LHCN-M2 (cell line): ENCODE results near the gene PAMR1. TPM values are rescaled to one million over a fixed set of nuclear protein-coding genes. Genes with fewer than 3 reads are reported as not detected.
A peak's percentile ranks its signal among the peaks of the same experiment; 100 is the strongest.

ENCODE experiments used
- DNase-seq: peaks from one replicate; pipeline ENCODE4 v3.0.0-alpha.2; 2012; ENCODE audit warnings: low read depth
- total RNA-seq: library from RNA; depleted of rRNA; stranded (reverse); fragments of >200 nt; gene quantifications from 2 replicates; pipeline ENCODE4 v1.2.3, GENCODE V29; 2014

Gene PAMR1
- total RNA-seq, 1 experiment from 2014 or later, result 0.23 TPM

GRCh38 chr11:35459489-35459888 lies 65.9 kb downstream of the PAMR1 start:
- no peak for DNase-seq

- DNase-seq, result no peak
Observed at GRCh38 chr11:35458846-35459245, 66.6 kb downstream of the PAMR1 start.

- no peak for DNase-seq
Observed at GRCh38 chr11:35454362-35454761, 71.1 kb downstream of the PAMR1 start.

- no peak for DNase-seq
Observed at GRCh38 chr11:35436581-35437250, 88.7 kb downstream of the PAMR1 start.

GRCh38 chr11:35433588-35433987 lies 91.8 kb downstream of the PAMR1 start:
- no peak for DNase-seq

GRCh38 chr11:35432464-35432863 lies 93.0 kb downstream of the PAMR1 start:
- no peak for DNase-seq

GRCh38 chr11:35427071-35427470 lies 98.3 kb downstream of the PAMR1 start:
- peak; percentile 83 for DNase-seq

GRCh38 chr11:35426351-35426750 lies 99.1 kb downstream of the PAMR1 start:
- DNase-seq, result no peak

- DNase-seq, result no peak
Observed at GRCh38 chr11:35425603-35426212, 99.7 kb downstream of the PAMR1 start.

GRCh38 chr11:35424157-35424940 lies 101.1 kb downstream of the PAMR1 start:
- peak; percentile 78 for DNase-seq

GRCh38 chr11:35420371-35420770 lies 105.0 kb downstream of the PAMR1 start:
- no peak for DNase-seq

- DNase-seq, result peak; percentile 9
Observed at GRCh38 chr11:35419830-35420333, 105.5 kb downstream of the PAMR1 start.

GRCh38 chr11:35419184-35419829 lies 106.1 kb downstream of the PAMR1 start, which contains the start of gene SLC1A2:
Gene SLC1A2, minus strand, starts transcription at chr11:35419558. Its CDS starts 592 bp downstream, at chr11:35418966.
- DNase-seq, result peak; percentile 12

- DNase-seq, result peak; percentile 11
Observed at GRCh38 chr11:35418282-35419183, 106.9 kb downstream of the PAMR1 start.

- no peak for DNase-seq
Observed at GRCh38 chr11:35415487-35415886, 109.9 kb downstream of the PAMR1 start.

GRCh38 chr11:35414776-35415175 lies 110.6 kb downstream of the PAMR1 start:
- DNase-seq, result no peak

GRCh38 chr11:35414311-35414710 lies 111.1 kb downstream of the PAMR1 start:
- no peak for DNase-seq

- DNase-seq, result no peak
Observed at GRCh38 chr11:35413598-35413997, 111.8 kb downstream of the PAMR1 start.

GRCh38 chr11:35412285-35412684 lies 113.1 kb downstream of the PAMR1 start:
- peak; percentile 32 for DNase-seq

- no peak for DNase-seq
Observed at GRCh38 chr11:35407041-35407440, 118.4 kb downstream of the PAMR1 start.

GRCh38 chr11:35404388-35404775 lies 121.0 kb downstream of the PAMR1 start:
- peak; percentile 68 for DNase-seq
